Islet precursor cell (in vitro differentiated cells): Measurements from ENCODE around the gene ZNF718.
A peak's percentile ranks its signal among the peaks of the same experiment; 100 is the strongest.
"Not testable (repeated sequence)": the region's sequence is repeated elsewhere in the genome, so short reads cannot be mapped to it uniquely, and the experiment has no call there.

ENCODE experiments used
- DNase-seq: peaks from one replicate; pipeline ENCODE4 v3.0.0-alpha.2; 2018

The ZNF718 gene

DNA sequence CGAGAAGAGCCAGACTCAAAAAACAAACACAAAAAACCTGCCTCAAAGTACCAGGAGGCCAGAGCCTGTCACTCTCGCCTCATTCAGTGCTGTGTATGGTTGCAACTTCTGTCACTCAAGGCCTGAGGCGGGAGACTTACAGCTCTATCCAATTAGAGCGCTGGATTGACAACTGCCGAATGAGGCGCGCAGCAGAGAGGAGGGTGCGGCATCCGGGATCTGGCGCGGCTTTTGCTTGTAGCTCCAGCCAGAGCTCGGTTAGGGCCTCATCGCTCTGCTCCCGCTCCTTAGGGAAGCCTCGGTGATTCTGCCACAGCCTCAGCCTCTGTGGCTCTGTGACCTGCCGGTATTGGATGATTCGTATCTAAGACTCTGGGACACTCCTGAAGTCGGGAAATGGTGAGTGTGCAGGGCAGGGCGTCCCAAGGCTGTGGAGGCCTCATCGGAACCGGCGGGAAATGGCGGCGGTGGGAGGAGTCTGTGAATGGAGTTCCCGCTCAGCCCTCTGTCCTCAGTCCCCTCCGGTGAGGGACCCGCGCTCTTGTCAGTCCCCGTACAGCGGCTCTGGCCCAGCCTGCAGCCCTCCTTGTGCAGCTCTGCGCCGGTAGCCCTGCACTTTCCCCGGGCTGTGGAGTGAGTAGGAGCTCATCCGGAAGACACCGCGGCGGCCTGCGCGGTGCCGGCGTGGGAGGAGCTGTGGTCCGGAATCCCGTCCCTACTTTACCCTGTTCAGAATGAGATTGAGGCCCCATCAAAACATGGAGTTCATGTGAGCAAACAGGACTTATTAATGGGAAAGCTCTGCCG is at the start of gene ZNF718:
ZNF718 (plus strand) TSS at position 227 of the 807 bp plus-strand sequence; CDS start at position 397, 170 bp downstream.
- DNase-seq: peak; percentile 98

DNA sequence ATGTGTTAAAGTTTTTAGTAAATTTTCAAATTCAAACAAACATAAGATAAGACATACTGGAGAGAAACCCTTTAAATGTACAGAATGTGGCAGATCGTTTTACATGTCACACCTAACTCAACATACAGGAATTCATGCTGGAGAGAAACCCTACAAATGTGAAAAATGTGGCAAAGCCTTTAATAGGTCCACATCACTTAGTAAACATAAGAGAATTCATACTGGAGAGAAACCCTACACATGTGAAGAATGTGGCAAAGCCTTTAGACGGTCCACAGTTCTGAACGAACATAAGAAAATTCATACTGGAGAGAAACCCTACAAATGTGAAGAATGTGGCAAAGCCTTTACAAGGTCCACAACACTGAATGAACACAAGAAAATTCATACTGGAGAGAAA is 38.4 kb upstream of the ZNF718 start:
- DNase-seq: no peak

DNA sequence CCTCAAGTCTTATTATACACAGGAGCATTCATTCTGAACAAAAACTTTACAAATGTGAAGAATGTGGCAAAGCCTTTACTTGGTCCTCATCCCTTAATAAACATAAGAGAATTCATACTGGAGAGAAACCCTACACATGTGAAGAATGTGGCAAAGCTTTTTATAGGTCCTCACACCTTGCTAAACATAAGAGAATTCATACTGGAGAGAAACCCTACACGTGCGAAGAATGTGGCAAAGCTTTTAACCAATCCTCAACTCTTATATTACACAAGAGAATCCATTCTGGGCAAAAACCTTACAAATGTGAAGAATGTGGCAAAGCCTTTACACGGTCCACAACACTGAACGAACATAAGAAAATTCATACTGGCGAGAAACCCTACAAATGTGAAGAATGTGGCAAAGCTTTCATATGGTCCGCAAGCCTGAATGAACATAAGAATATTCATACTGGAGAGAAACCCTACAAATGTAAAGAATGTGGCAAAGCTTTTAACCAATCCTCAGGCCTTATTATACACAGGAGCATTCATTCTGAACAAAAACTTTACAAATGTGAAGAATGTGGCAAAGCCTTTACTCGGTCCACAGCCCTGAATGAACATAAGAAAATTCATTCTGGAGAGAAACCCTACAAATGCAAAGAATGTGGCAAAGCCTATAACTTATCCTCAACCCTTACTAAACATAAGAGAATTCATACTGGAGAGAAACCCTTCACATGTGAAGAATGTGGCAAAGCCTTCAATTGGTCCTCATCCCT is 37.6 kb upstream of the ZNF718 start:
- DNase-seq: not testable (repeated sequence)

DNA sequence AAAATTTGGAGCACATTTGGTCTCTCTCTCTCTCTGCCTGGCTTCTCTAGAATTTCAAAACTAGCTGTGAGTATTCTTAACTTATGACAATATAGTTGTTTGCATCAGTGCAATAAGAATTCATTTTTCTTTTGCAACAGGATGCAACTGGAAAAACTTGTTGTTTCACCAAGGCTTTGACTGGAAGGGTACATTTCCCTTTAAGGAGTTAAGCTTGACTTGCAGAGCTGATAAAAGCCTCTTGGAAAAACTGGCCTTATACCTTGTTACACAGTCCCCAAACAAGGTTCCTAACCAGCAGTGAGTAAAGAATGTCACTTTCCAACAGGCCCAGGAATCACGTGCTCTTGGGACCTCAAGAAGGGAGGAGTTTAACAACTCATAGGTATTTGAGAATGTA is 25.9 kb upstream of the ZNF718 start:
- DNase-seq: no peak

DNA sequence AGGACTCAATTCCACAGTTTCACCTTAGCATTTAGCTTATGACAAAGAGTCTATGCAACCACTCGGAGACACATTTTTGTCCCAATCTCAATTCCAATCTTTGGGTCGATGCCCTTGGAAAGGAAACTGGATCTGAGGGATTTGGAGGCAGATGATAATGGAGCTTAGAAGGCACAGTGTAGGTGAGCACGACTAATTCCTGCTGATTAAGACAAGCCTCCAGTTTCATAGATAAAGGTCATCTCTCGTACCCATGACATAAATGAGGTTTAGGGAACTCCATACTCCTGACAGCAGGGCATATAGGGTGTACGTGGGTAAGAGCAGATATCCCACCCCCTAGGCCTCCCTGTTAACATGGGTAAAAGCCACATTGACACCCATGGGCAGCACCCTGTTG is 24.4 kb upstream of the ZNF718 start:
- no peak for DNase-seq

DNA sequence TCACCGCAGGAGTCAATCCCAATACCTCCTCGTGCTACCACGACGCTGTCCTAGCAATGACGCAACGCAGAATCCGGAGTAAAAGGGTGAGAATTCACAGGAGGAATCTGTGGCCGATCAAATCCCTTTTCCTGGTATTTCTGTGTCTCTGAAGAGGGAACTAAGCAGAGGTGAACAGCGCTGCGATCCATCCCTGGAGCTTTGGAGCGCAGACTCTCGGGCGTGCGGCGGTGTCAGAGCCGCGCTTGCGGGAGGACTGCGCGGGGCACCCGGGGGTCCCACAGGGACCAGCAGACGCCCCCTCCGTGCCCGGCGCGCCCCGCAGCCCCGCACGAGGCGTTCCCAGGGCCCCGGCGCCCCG is 17.2 kb upstream of the ZNF718 start:
- DNase-seq: no peak

DNA sequence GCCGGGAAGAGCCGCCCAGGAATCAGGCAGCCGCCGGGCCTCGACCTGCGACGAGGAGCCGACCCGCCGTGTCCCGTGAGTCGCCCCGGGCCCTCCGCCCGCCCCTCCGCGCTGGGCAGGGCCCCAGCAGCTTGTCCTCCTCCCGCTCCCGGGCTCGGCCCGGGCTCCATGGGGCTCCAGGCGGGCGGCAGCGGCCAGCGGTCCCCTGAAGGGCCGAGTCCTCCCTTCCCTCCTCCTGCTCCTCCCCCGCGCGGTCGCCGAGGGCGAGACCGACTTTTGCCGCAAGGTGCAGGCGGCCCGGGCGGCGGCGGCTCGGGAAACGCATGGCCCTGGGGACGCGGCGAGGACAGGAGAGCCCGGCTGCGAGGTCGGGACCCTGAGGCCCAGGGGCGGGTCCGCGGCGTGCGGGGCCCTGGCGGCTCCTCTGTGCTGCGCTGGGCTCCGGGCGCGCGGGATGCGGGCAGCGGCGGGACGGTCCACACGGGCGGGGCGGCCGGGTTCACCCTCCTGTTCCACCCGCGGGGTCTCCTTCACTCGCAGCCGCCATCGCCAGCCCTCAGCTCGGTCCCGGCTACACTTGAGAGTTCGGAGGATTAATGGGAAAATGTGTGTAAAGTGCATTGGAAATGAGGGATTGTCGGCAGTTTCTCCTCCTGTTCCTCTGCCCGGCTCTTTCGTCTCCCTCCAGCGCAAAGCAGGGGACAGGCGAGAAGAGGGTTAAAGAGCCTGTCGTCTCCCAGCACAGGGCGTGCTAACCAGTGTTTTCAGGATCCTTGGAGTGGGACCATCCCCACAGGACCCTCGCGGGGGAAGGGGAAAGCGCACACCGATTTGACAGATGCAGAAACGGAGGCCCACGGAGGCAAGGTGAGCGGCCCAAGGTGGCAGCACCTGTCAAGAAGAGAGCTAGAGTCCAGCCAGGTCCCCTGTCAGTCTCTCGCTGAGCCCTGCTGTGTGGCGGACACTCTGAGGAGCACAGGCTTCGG is 16.6 kb upstream of the ZNF718 start:
- no peak for DNase-seq

DNA sequence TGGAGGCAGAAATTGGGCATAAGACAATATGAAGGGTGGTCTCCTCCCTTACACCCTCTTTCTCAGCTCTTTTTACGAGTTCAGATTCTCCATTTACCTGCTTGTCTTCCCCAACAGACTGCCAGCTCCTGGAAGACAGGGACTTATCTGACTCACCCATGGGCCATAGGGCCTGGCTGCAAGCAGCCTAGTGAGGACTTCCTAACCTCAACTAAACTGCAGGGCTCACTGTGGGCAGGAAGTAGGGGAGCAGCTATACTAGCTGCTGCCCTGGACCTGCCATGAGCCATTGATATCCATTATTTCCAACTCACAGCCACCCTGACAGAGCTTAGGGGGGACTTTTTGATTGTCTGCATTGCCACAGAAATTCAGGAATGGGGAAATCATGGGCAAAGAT is 11.5 kb upstream of the ZNF718 start:
- DNase-seq: no peak

DNA sequence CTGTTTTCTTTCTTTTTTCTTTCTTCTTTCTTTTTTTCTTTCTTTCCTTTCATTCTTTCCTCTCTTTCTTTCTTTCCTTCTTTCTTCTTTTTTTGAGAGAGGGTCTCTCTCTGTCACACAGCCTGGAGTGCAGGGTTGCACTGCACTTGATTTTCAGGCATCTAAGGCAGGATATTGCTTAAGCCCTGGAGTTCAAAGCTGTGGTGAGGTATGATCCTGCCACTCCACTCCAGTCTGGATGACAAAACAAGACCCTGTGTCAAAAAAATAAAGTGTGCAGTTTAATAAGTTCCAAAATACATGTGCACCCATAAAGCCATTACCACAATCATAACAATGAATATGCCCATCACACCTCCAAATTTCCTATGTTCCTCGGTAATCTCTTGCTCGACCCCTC is 10.6 kb upstream of the ZNF718 start:
- no peak for DNase-seq

DNA sequence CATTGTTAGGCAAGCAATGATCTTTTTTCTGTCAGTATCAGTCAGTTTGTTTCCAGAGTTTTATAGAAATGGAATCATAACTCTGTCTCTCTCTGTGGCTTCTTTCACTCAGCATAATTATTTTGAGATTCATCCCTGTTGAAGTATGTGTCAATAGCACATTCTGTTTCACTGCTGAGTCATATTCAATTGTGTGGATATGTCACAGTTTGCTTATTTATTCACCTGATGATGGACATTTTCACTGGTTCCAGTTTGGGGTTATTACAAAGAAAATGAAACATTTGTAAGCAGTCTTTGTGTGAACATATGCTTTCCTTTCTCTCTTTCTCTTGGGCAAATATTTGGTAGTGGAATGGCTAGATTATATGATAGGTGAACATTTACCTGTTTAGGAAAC is 10.2 kb upstream of the ZNF718 start:
- no peak for DNase-seq

DNA sequence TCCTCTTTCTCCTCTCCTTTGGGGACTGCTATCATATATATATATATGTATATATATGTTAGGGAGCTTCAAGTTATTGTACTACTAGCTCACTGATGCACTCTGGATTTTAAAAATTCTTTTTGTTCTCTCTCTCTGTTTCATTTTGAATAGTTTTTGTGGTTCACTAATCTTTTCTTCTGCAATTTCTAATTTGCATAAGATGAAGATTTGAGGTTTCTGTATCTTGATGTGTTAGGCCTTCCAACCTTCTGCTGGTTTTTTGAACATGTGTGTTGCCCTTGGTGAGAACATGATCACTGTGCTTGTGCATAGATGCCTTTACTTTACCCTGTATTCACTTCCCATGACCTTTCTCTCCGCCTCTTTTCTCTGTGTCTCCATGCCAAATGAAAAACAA is 7.8 kb upstream of the ZNF718 start:
- no peak for DNase-seq

DNA sequence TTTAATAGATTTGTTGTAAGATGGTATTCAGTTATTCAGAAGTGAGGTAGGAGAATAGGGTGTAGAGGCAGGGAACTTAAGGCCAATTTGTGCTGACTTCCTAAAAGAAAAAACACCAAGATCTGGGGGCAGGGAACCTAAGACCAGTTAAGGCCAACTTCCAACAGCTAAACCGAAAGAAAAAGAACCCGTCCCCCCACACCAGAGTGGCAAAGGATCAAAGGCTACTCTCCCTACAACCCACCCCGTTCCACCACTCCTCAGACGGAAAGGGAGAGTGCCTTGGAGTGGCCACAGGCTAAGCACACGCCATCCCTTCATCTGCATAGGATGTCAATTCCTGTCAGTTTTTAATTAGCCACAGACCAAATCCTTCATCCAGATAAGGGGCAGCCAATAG is 3.7 kb upstream of the ZNF718 start:
- no peak for DNase-seq

DNA sequence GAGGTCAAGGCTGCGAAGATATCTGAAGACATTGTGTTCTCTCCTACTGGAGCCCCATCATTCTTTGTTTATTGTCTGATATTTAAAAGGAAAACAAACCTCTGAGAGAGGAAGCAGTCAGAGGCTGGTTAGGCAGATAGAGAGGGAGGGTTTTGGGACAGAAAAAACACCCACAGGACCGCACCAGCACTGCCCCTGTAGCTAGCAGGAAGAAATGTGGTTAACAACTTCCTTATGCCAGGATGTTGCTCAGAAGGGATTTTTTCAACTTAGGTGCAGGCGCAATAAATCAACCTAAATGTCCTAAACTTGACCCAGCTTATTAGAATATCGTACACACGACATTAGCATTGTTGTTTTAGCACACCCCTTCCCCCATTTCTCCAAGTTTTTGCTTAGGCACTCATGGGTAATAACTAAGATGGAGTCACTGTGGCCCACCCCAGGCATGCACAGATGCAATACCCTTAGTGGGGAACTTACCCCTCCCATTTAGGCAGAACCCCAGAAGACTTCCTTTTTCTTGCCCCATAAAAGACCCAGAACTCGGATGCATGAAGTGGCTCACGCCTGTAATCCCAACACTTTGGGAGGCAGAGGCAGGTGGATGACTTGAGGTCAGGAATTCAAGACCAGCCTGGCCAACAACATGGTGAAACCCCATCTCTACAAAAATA is 2.8 kb upstream of the ZNF718 start:
- DNase-seq: no peak

DNA sequence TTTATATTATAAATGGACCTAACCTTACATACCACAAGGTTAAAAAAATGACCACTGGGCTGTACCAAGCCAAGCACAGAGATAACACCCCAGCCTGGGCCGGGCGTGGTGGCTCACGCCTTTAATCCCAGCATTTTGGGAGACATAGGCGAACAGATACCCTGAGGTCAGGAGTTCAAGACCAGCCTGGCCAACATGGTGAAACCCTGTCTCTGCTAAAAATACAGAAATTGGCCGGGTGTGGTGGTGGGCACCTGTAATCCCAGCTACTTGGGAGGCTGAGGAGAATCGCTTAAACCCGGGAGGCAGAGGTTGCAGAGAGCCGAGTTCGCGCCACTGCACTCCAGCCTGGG is 403 bp upstream of the ZNF718 start:
- DNase-seq: not testable (repeated sequence)

DNA sequence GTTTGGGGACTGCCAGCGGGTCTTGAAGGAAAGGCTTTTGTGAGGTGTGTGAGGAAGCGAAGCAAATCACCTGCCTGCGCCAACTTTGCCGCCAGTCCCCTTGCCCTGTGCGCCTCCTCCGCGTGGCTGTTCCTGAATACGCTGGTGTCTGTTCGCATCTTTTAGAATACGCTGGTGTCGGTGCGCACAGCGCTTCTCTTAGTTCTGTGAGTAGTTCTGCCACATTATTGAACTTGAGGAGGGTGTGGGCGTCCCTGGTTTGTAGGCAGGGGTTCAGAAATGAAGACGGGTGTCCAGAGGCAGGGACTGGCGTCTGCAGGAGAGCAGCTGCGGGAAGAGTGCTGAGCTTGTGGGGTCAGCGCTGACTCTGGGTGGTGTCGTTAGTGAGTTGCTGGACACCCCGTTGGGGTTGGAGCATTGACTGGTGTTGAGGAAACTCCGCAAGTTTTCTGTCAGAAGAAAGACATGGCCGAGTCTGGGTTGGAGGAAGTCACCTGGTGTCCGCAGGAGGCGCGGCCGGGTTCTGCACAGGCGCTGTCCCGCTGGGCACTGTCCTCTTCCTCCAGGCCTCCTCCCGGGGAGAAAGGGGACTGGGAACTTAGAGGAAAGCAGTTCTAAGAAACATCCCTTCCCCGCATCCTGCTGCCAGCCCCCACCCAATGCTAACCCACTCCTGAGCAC is 930 bp downstream of the ZNF718 start:
- peak; percentile 84 for DNase-seq

DNA sequence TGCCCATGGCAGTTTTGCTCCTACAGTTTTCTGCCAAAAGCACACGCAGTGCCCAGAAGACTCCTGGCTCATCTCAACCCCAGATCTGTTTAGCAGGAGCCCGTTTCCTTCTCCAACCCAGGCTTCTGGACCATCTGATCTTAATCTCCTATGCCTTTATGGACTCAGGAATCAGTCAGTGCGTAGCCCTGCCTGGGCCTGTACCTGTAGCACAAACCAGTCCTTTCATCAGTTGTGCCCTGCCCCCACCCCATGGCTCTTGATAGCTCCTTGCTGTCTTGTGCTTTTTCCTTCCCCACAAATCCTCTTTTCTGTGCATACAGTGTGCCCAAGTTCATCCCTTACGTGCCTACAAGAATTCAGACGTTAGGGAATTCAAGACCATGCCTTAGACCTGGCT is 1.5 kb downstream of the ZNF718 start:
- no peak for DNase-seq

DNA sequence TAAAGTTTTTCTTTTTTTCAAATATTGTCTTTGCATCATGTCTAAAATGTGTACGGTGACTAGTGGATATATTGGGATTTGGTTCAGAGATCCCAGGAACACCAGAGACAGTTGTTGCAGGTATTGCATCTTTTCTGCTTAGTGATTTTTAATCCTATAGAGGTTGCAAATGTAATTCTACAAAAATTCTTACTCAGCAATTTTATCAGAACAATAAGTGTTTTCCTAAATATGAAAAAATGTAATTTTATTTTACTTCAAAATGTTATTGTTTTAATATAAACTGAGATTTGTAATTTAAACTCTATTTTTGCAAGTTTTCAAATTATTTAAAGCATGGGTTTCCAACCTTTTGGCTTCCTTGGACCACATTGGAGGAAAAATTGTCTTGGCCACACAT is 8.2 kb downstream of the ZNF718 start:
- no peak for DNase-seq

DNA sequence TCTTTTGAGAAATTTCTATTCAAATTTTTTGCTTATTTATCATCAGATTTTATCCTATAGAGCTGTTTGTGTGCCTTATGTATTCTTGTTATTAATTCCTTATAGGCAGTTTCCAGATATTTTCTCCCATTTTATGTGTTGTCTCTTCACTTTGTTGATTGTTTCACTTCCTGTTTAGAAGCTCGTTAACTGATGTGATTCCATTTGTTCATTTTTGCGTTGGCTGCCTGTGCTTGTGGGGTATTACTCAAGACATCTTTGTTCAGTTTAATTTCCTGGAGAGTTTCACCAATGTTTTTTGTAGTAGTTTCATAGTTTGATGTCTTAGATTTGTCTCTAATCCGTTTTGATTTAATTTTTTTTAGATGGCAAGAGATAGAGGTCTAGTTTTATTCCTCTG is 14.6 kb downstream of the ZNF718 start:
- no peak for DNase-seq

DNA sequence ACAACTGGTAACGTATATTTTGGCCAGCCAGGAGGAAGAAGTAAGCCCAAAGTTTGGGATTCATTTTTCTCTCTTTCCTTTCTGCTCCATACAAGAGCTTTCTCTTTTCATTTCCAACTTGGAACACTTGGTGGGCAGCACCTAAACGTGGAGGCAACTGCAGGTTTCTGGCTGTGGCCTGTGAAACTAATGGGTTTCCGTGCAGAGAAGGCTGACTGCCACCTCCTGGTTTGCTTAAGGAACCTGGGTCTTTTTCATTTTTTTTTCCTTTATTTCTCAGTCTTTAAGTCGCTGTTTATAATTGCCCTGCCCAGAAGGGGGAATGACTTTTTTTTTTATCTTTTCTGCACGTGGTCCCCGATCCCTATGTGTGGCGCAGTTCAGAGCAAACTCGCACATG is 15.4 kb downstream of the ZNF718 start:
- DNase-seq: no peak

DNA sequence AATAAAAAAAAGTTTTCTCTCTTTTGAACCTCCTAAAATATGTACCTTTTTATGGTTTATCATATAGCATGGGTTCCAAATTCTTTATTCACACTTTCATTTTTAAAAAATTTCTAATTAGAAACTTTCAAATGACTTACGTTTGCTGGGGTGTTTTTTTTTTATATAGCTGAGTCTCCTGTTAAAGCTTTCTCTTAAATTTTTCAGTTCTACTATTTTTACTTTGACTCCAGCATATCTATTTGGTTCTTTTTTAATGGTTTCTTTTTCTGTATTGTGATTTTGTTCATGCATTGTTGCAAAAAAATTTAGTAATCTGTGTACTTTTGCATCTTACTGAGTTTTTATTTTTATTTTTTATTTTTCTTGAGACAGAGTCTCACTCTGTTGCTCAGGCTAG is 22.3 kb downstream of the ZNF718 start:
- no peak for DNase-seq

DNA sequence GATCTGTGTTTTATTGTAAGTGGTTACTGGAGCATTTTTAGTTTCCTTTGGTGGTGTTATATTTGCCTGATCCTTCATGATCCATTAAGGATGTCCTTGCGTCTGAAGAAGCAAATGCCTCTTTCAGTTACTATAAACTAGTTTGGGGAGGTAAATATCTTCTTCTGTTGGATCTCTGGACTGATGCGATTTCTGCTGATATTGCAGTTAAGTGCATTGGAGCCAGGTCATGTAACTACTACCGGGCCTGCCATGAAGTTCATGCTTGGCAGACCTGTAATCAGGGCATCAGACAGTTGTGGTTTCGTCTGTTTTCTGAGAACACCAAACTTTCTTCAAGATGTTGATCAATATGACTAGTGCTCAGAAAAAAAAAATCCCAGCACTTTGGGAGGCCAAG is 22.9 kb downstream of the ZNF718 start:
- DNase-seq: no peak
